Epithelial cell of umbilical artery (primary cell): ENCODE data around the gene ESYT3. TPM values are rescaled to one million over a fixed set of nuclear protein-coding genes. Genes with fewer than 3 reads are reported as not detected.

Experiments
- total RNA-seq: library from RNA; depleted of rRNA; stranded (reverse); fragments of >200 nt; gene quantifications from 2 replicates; pipeline ENCODE4 v1.2.3, GENCODE V29; 2014

The ESYT3 gene, protein sequence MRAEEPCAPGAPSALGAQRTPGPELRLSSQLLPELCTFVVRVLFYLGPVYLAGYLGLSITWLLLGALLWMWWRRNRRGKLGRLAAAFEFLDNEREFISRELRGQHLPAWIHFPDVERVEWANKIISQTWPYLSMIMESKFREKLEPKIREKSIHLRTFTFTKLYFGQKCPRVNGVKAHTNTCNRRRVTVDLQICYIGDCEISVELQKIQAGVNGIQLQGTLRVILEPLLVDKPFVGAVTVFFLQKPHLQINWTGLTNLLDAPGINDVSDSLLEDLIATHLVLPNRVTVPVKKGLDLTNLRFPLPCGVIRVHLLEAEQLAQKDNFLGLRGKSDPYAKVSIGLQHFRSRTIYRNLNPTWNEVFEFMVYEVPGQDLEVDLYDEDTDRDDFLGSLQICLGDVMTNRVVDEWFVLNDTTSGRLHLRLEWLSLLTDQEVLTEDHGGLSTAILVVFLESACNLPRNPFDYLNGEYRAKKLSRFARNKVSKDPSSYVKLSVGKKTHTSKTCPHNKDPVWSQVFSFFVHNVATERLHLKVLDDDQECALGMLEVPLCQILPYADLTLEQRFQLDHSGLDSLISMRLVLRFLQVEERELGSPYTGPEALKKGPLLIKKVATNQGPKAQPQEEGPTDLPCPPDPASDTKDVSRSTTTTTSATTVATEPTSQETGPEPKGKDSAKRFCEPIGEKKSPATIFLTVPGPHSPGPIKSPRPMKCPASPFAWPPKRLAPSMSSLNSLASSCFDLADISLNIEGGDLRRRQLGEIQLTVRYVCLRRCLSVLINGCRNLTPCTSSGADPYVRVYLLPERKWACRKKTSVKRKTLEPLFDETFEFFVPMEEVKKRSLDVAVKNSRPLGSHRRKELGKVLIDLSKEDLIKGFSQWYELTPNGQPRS
- total RNA-seq: under 0.01 TPM in 1 of 2 replicates, not detected in the other

DNA sequence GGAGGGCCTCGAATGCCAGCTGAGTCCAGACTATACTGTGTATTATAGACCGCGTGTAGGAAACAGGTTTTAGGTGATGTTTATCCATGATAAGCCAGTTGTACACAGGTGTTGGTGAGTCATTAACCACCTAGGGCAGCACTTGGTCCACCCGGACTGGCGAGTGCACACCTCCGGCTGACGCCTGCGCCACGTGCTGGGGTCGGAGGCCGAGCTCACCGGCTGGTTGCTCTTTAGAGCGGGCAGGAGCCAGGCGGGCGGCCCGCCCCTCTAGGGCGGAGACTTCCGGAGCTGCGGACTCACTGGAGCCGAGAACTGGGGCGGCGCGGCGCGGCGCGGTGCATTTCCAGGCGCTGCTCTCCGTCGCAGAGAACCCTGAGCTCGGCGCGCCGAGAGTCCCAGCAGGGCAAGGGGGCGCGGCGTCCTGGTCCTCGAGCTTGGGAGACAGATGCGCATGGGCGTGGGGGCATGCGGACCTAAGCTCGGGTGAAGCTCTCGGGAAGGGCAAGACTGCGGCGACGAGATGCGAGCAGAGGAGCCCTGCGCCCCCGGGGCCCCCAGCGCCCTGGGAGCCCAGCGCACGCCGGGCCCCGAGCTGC, at the start of gene ESYT3:
Gene ESYT3, plus strand, starts transcription at position 341 of the 599 bp plus-strand sequence. Its CDS starts 183 bp downstream, at position 524.

Other genes starting within 250 kb of the ESYT3 start
- gene ARMC8, start 247.3 kb upstream of the ESYT3 start, total RNA-seq: 45.8 and 59.0 TPM in 2 replicates
- not detected in 2 replicates for gene NME9, start 104.8 kb upstream of the ESYT3 start, total RNA-seq
- 7.4 and 15.9 TPM in 2 replicates for gene MRAS, start 86.0 kb upstream of the ESYT3 start, total RNA-seq
- 14.0 and 21.0 TPM in 2 replicates for gene CEP70, start 159.6 kb downstream of the ESYT3 start, total RNA-seq
- 7.1 and 8.5 TPM in 2 replicates for gene FAIM, start 174.2 kb downstream of the ESYT3 start, total RNA-seq